GM10266 (cell line): ENCODE data around the gene SLC35F4.
A peak's percentile ranks its signal among the peaks of the same experiment; 100 is the strongest.

ENCODE experiments used
- DNase-seq: peaks from one replicate; pipeline ENCODE4 v3.0.0; 2012; ENCODE audit errors: extremely low spot score
- TF ChIP-seq, protein P1 (sequence below): IDR thresholded peaks from 2 replicates; pipeline ENCODE4 v1.5.1; 2012; ENCODE audit warnings: mild to moderate bottlenecking, low read depth; ENCODE audit not compliant: control insufficient read depth, insufficient read depth; ENCODE audit errors: missing control alignments

SLC35F4 gene

GRCh38 chr14:57865403-57866198 is at the start of gene SLC35F4:
TSS of gene SLC35F4 (minus strand) at chr14:57866092.
- TF ChIP-seq, protein P1, sequence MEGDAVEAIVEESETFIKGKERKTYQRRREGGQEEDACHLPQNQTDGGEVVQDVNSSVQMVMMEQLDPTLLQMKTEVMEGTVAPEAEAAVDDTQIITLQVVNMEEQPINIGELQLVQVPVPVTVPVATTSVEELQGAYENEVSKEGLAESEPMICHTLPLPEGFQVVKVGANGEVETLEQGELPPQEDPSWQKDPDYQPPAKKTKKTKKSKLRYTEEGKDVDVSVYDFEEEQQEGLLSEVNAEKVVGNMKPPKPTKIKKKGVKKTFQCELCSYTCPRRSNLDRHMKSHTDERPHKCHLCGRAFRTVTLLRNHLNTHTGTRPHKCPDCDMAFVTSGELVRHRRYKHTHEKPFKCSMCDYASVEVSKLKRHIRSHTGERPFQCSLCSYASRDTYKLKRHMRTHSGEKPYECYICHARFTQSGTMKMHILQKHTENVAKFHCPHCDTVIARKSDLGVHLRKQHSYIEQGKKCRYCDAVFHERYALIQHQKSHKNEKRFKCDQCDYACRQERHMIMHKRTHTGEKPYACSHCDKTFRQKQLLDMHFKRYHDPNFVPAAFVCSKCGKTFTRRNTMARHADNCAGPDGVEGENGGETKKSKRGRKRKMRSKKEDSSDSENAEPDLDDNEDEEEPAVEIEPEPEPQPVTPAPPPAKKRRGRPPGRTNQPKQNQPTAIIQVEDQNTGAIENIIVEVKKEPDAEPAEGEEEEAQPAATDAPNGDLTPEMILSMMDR: no peak

GRCh38 chr14:57909626-57910025 is 43.7 kb upstream of the SLC35F4 start:
- DNase-seq: no peak
- TF ChIP-seq, protein P1: no peak

More at GRCh38 chr14:57865403-57866198, at the start of gene SLC35F4:
- peak; percentile 14 for DNase-seq

GRCh38 chr14:57903954-57904353 is 38.1 kb upstream of the SLC35F4 start:
- TF ChIP-seq, protein P1: no peak
- DNase-seq: no peak

DNA sequence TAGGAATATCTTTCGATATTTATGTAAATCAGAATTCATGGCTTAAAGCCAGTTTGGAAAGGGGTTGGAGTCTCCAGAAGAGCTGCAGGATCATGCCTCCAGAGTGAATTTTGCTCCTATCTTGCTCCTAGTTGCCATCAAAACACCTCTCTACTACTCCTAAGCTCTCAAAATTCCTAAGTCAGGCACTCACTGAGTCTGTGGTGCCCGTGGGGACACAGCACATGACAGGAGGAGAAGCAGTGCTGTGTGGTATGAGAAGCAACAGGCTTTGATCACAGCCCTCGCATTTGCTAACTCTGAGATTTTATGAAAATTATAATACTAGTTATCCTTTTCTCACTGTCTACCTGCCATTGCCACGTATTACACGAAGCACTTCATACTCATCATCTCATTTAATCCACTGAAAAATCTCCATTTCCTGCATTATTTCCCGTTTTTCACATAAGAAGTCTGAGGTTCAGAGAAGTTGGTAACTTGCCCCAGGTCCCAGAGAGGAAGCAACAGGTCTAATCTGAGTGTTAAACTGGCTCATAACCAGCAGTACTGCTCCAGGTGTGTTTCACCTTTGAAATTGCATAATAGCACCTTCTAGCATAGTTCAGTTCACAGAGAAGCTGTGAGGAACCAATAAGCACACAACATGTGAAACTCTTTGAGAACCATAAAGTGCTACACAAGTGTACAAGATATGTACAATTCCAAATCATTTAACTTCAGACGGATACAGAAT is 33.1 kb upstream of the SLC35F4 start:
- DNase-seq: no peak
- TF ChIP-seq, protein P1: no peak

DNA sequence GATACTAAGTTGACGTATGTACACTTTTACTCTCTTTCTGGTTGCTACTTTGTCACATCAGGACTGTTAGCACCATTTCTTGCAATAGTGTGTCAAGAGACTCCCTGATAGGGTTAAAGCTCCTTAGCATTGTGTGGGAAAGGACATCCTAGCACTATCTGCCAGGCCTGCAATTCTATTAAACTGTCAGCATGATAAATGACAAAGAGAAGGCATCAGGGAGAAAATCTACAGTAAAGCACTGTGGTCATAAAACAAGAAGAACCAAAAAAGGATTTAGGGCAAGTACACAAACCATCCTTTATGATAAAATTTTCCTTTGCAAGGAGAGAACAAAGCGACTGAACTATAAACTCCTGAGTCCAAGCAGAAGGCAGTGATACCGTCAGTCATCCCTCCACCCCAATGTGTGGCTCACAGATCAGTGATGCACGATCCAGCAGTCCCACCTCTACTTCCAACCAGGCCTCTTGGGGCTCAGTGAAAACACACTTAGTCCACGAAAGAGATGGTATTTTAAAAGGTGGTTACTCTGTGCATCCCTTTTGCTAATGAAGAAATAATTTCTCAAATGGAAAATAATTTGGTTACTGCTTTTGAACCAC is 31.4 kb upstream of the SLC35F4 start:
- DNase-seq: no peak
- TF ChIP-seq, protein P1: no peak

DNA sequence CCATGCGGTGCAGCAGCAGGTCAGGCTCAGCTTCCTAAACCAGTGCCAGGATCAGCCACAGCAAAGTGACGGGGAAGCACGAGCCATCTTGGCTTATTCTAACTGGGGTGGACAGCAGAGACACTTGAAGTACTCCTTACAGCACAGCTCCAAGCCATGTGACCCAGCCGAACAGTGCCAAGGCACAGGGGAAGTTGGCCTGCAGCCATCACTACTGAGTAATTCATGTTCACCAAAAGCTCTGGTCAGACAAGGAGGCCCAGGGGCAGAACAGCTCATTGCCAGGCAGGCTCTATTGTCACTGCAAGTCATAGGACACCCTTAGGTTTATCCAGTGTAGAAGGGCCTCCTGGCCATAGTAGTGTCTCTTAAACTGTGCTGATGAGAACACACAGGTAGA is 23.4 kb upstream of the SLC35F4 start:
- DNase-seq: no peak
- TF ChIP-seq, protein P1: no peak
